Peyer's patch (tissue), 4 donors: ENCODE measurements around the gene JPT2. TPM values are rescaled to one million over a fixed set of nuclear protein-coding genes. Genes with fewer than 3 reads are reported as not detected.

Experiments
- DNase-seq, 3 donors: peaks; one replicate each; pipeline ENCODE4 v3.0.0-alpha.2; 2017 to 2019
- H3K27ac ChIP-seq, 4 donors: fragments of 200-600 bp; sonication (generic); one replicate each; pipeline ENCODE4 v1.5.1; 2016 to 2019
- H3K27me3 ChIP-seq, 2 donors: fragments of 200-600 bp; sonication (generic); one replicate each; pipeline ENCODE4 v1.5.1; 2019
- H3K36me3 ChIP-seq, 3 donors: fragments of 200-600 bp; sonication (generic); one replicate each; pipeline ENCODE4 v1.5.1; 2016 to 2019
- H3K4me1 ChIP-seq, 4 donors: fragments of 200-600 bp; sonication (generic); one replicate each; pipeline ENCODE4 v1.5.1; 2016 to 2019
- H3K4me3 ChIP-seq, 4 donors: fragments of 200-600 bp; sonication (generic); 1 replicate in 3 of 4; 2 replicates in 1 of 4; pipeline ENCODE4 v1.5.1; 2016 to 2019; ENCODE audit warnings: mild to moderate bottlenecking in 1 of 4
- H3K9me3 ChIP-seq, 4 donors: fragments of 200-600 bp; sonication (generic); one replicate each; pipeline ENCODE4 v1.5.1; 2016 to 2019; ENCODE audit warnings: mild to moderate bottlenecking in 1 of 4
- CTCF ChIP-seq, 6 experiments: fragments of 450-650 bp in 4 of 6; fragments of 200-600 bp in 2 of 6; sonication (generic) in 1 of 6; IDR thresholded peaks; one replicate each; pipeline ENCODE4 v1.5.1; 2017 to 2019; ENCODE audit warnings: antibody characterized with exemption in 6 of 6, mild to moderate bottlenecking in 3 of 6, moderate library complexity in 1 of 6
- POLR2A ChIP-seq, 2 donors: fragments of 450-650 bp; IDR thresholded peaks; one replicate each; pipeline ENCODE4 v1.5.1; 2017; ENCODE audit warnings: antibody characterized with exemption in 2 of 2, mild to moderate bottlenecking in 2 of 2, moderate library complexity in 2 of 2
- total RNA-seq, 4 donors: library from RNA; depleted of rRNA; stranded (reverse); fragments of >200 nt; gene quantifications; one replicate each; pipeline ENCODE4 v1.1.0, GENCODE V29; 2016

JPT2 gene
- total RNA-seq, 4 donors from 2014 or later = 22.7 to 32.3 (median 25.0) TPM

GRCh38 chr16:1734816-1735215 lies 56.7 kb downstream of the JPT2 start:
- no peak overlapping the region for H3K27ac ChIP-seq
- H3K4me1 ChIP-seq = no peaks in the 10 kb centered on the region
- DNase-seq = no peak
- H3K27me3 ChIP-seq = no peaks in the 10 kb centered on the region
- TF ChIP-seq POLR2A (IDR thresholded peaks at IDR 0.05) = no peak
- no peak for TF ChIP-seq CTCF (IDR thresholded peaks at IDR 0.05)
- peaks cover 0 to 51% (median 0%) of the 10 kb centered on the region in 3 donors for H3K36me3 ChIP-seq
- H3K4me3 ChIP-seq = no peak overlapping the region
- no peaks in the 10 kb centered on the region for H3K9me3 ChIP-seq

- Histone ChIP-seq H3K4me3 (no peak overlapping the region), H3K36me3 (peaks cover 0 to 30% (median 0%) of the 10 kb centered on the region in 3 donors), H3K27me3 (no peaks in the 10 kb centered on the region), H3K9me3 (no peaks in the 10 kb centered on the region), H3K27ac (no peak overlapping the region), H3K4me1 (no peaks in the 10 kb centered on the region)
- DNase-seq = no peak
- TF ChIP-seq POLR2A (IDR thresholded peaks at IDR 0.05) (no peak), CTCF (IDR thresholded peaks at IDR 0.05) (no peak)
These were observed 62.2 kb downstream of the JPT2 start for GRCh38 chr16:1740234-1740633.

- DNase-seq = no peak
- Histone ChIP-seq H3K27ac (no peak overlapping the region), H3K27me3 (no peaks in the 10 kb centered on the region), H3K9me3 (no peaks in the 10 kb centered on the region), H3K4me1 (no peaks in the 10 kb centered on the region), H3K36me3 (peaks cover 0 to 37% (median 0%) of the 10 kb centered on the region in 3 donors), H3K4me3 (no peak overlapping the region)
- TF ChIP-seq CTCF (IDR thresholded peaks at IDR 0.05) (no peak), POLR2A (IDR thresholded peaks at IDR 0.05) (no peak)
These were observed 62.9 kb downstream of the JPT2 start for GRCh38 chr16:1740781-1741490.

GRCh38 chr16:1741553-1742165 lies 63.6 kb downstream of the JPT2 start:
- peaks cover 0 to 42% (median 0%) of the 10 kb centered on the region in 3 donors for H3K36me3 ChIP-seq
- TF ChIP-seq CTCF (IDR thresholded peaks at IDR 0.05) = no peak
- TF ChIP-seq POLR2A (IDR thresholded peaks at IDR 0.05) = no peak
- DNase-seq = no peak

GRCh38 chr16:1743376-1744337 lies 65.6 kb downstream of the JPT2 start:
- DNase-seq = no peak
- no peak for TF ChIP-seq CTCF (IDR thresholded peaks at IDR 0.05)
- TF ChIP-seq POLR2A (IDR thresholded peaks at IDR 0.05) = no peak
- Histone ChIP-seq H3K27me3 (no peaks in the 10 kb centered on the region), H3K4me3 (no peak overlapping the region), H3K27ac (no peak overlapping the region), H3K4me1 (no peaks in the 10 kb centered on the region), H3K36me3 (peaks cover 0 to 62% (median 0%) of the 10 kb centered on the region in 3 donors), H3K9me3 (no peaks in the 10 kb centered on the region)

More at GRCh38 chr16:1741553-1742165, 63.6 kb downstream of the JPT2 start:
- H3K9me3 ChIP-seq = no peaks in the 10 kb centered on the region
- H3K4me1 ChIP-seq = no peaks in the 10 kb centered on the region
- H3K27ac ChIP-seq = no peak overlapping the region
- no peaks in the 10 kb centered on the region for H3K27me3 ChIP-seq
- H3K4me3 ChIP-seq = no peak overlapping the region
